Hematopoietic multipotent progenitor cell treated with erythropoietin and hydrocortisone succinate and interleukin-3 and kit ligand, for 15 days (in vitro differentiated cells): ENCODE measurements around the gene CFP.

ENCODE experiments used
- DNase-seq: peaks from one replicate; pipeline ENCODE4 v3.0.0-alpha.2; 2015; ENCODE audit warnings: low spot score

CFP gene

GRCh38 chrX:47637546-47638195, 7.9 kb upstream of the CFP start:
- peak; percentile 57 for DNase-seq

GRCh38 chrX:47634871-47635575, 5.3 kb upstream of the CFP start:
- no peak for DNase-seq

- DNase-seq = no peak
Measured at GRCh38 chrX:47633689-47634590, 4.2 kb upstream of the CFP start.

GRCh38 chrX:47632666-47633065, 2.9 kb upstream of the CFP start:
- DNase-seq = no peak

GRCh38 chrX:47631676-47632075, 1.9 kb upstream of the CFP start:
- DNase-seq = no peak

GRCh38 chrX:47628982-47629381, 748 bp downstream of the CFP start:
- no peak for DNase-seq

GRCh38 chrX:47625365-47625764, 4.4 kb downstream of the CFP start:
- DNase-seq = no peak

GRCh38 chrX:47623540-47624027, 6.1 kb downstream of the CFP start:
- DNase-seq = no peak

- DNase-seq = no peak
Measured at GRCh38 chrX:47621851-47622250, 7.9 kb downstream of the CFP start.

GRCh38 chrX:47620303-47620685, 9.4 kb downstream of the CFP start:
- DNase-seq = no peak

- peak; percentile 71 for DNase-seq
Measured at GRCh38 chrX:47619486-47620302, 10.0 kb downstream of the CFP start, which contains the start of gene SYN1. TSS of gene SYN1 (minus strand) at chrX:47619857. CDS start at chrX:47619728, 129 bp downstream.

- no peak for DNase-seq
Measured at GRCh38 chrX:47618923-47619485, 10.7 kb downstream of the CFP start.

- DNase-seq = no peak
Measured at GRCh38 chrX:47614618-47615017, 15.1 kb downstream of the CFP start.

GRCh38 chrX:47613082-47613481, 16.6 kb downstream of the CFP start:
- DNase-seq = peak; percentile 2

- no peak for DNase-seq
Measured at GRCh38 chrX:47612418-47612817, 17.3 kb downstream of the CFP start.

- no peak for DNase-seq
Measured at GRCh38 chrX:47611926-47612325, 17.8 kb downstream of the CFP start.

GRCh38 chrX:47611489-47611888, 18.2 kb downstream of the CFP start:
- DNase-seq = no peak

- DNase-seq = no peak
Measured at GRCh38 chrX:47610511-47610910, 19.2 kb downstream of the CFP start.

- no peak for DNase-seq
Measured at GRCh38 chrX:47608130-47608810, 21.5 kb downstream of the CFP start.

GRCh38 chrX:47607091-47607490, 22.6 kb downstream of the CFP start:
- DNase-seq = no peak

- no peak for DNase-seq
Measured at GRCh38 chrX:47605024-47605423, 24.7 kb downstream of the CFP start.
